Measurements from ENCODE around the gene MERTK.

GRCh38 chr2:112001136-112001715 lies 102.8 kb downstream of the MERTK start:
- TF ChIP-seq CTCF (IDR thresholded peaks at IDR 0.05) = no peak
- TF ChIP-seq EP300 (IDR thresholded peaks at IDR 0.05) = no peak
